NCI-H2029 treated with DMSO at 0.1 percent for 48 hours (cell line): ENCODE data around the gene FCAMR.

Experiments
- DNase-seq: peaks from one replicate; lab custom pipeline; 2025; lab: John Stamatoyannopoulos, UW

The FCAMR gene

DNA sequence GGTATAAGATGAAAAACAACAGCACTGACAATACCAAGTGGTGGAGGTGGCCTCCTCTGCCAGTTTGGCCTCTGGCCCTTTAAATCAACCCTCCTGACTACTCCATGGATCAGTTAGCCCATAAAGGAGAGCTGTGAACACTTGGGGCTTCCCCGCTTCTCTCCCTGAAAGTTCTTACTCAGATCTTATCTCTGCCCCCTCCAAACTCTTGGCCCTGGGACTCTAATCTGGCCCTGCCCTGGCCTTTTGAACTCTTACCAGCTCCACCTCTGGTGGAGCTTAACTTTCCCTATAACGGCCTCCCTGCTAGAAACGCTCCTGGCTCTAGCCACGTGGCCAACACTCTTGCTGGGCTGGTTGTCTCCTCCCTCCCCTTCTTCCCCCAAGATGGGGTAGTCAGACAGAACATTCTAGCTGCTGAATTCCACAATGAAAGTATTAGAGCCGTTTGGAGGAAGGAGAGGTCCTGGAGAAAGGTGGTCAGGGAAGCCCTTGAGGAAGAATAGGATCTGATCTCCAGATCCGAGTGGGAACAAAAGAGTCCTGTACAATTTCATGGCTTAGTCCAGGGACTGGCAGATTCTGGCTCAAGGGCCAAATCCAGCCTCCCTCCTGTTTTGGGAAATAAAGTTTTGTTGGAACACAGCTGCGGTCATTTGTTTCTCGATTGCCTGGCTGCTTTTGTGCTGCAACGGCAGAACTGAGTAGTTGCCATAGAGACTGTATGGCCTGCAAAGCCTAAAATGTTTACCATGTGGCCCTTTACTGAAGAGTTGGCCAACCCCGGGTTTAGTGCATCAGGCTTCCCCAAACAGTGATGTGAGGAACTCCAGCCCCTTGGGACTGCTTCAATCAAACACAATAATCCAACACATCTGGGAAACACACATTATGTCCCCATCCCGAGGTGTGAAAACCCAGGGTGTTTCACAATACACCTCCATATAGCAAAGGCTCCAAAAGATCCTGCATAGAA, 14.5 kb downstream of the FCAMR start:
- DNase-seq = no peak

DNA sequence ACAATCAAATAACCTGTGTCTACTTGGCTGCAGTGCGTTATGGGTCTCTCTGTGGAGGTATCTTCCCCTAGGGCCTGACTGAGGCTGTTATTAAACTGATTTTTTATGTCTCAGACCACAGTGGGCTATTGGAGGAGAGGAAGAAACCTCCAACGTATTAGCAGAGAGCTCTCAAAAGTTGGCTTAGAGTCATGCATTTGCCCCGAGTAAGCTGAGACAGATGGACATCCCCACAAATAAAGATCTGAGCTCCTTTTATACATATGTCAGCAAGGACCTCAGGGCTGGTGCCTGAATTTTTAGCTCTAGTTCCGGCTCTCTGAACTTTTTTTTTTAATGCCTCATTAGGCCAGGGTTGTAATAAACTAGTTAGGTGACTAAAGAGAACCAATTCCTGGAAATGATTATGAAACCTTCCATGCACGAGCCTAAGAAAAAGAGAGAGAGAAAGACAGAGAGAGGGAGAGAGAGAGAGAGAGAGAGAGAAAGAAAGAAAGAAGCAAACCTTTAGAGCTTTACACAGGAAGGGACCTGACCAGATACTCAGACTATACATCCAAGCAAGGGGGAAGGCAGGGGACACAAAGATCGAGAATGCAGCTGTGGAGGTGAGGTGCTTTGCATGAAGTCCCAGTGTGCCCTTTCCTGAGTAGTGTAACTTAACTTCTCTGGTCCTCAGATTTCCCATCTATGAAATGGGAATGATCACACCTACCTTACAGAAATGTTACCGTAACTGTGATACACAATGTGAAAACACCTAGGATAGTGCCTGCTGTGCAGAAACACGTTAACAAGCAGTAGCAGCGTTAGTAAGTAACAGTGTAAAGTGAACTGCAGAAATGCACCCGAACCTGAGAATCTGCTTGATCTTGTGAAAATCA, 15.6 kb downstream of the FCAMR start:
- no peak for DNase-seq

DNA sequence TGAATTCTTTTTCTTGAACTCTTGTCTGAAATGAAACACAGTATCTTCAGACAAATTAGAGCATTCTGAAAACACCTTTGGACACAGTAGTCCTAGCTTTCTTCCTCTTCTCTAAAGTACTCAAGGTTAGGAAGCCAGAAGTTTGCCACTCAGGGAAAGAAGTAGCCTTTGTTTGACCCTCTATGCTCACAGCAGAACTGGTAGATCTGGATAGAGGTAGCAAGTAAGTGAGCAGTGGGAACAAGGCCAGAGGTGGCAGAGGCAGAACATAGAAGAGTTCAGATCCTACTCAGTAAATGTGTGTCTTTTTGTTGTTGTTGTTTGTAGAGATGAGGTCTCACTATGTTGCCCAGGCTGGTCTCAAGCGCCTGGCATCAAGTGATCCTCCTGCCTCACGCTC, 16.6 kb downstream of the FCAMR start:
- no peak for DNase-seq

DNA sequence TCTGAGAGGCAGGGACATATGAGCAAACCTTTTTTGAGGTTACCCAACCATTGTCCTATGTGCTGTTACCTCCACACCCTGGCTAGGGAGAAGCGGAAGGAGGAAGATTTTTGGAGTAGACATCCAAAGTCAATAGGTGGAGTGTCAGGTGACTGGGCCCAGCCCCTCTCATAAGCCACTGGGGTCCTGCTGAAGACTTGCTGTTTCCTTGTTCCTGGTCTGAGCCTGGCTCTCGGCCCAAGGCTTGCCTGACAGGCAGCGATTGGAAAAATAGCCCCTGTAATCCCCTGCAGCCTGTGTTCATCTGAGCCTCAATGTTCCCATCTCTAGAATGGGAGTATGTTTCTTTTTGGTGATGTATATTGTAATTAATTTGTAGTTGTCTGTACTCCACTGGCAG, 17.1 kb downstream of the FCAMR start:
- DNase-seq = peak; percentile 18

DNA sequence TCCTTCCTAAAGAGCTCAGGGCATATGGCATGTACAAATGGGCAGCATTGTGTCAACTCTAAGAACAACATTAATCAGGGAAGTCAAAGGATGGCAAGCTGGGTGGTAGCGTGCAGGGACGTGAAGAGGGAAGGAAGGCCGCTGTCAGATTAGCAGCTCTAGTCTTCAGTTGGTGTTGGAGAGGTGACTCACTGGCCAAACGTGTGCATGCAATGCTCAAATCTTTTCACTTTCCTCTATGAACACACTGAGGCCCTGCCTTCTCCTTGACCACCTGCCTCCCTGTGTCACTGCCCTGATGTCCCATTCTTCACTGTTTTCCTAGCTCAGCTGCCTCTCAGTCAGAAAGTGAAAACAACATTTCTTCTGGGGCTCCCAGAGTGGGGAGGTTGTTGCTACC, 18.1 kb downstream of the FCAMR start:
- DNase-seq = no peak

DNA sequence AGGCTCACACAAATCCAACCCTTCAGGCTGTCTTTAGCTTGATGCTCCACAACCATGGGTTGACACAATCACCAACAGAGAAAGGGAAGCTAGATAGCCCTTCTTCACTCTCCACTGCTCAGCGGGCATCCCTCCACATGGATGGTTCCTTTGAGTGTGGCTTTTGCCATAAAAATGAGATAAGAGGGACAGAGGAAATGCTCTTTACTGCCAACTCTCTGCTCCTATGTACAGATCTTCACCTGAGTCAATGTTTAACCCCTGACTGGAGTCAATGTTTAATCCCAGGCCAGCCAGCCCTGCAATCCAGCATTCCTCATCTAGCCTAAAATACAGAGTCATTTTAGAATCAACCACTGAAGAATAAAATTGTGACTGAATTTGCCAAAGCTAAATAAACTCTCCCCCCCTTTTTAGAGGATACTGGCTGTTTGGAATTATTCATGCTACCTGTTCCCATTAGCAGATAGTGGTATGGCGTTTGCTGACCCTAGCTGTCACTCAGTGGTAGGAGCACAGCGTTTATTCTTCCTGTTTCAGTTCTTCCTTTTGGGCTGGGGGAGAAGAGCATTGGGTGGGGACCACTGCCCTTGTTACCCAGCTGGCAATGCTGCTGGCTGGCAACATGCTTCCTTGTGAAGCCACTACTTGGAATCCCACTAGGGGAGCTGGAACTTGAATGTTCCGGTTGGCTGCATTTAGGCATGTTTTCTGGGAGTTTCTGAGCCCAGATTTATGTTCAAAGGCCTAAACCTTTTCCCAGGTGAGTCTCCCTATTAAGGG, 18.8 kb downstream of the FCAMR start:
- DNase-seq = peak; percentile 8

DNA sequence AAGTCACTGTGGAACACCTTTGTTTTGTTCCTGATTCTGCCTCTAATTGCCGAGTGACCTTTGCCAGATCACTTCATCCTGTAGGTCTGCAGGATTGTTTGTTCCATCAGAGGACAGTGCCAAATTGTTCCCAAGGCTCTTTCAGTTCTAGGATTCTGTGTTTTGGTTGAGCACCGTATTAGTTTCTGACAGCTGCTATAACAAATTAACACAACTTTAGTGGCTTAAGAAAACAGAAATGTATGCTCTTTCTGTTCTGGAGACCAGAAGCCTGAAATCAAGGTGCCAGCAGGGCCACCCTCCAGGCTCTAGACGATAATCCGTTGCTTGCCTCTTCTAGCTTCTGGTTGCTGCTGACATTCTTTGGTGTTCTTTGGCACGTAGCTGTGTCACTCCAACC, 20.6 kb downstream of the FCAMR start:
- DNase-seq = no peak

DNA sequence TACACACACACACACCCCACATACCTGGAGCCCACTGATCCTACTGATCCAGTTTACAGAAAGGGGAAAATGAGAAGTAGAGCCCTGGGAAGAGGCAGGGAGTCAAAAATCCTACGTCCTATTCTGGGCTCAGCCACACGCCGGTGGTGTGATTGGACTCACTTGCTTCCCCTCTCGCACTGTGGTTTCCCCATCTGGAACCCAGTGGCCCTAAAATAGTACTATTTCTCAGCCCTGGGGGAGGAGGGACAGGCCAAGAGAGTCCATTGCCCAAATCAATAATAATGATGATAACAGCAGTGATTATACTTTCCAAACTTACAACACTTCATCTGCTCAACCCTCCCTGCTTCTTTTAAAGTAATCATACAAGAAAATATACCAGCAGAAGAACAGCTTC, 21.1 kb downstream of the FCAMR start:
- no peak for DNase-seq

DNA sequence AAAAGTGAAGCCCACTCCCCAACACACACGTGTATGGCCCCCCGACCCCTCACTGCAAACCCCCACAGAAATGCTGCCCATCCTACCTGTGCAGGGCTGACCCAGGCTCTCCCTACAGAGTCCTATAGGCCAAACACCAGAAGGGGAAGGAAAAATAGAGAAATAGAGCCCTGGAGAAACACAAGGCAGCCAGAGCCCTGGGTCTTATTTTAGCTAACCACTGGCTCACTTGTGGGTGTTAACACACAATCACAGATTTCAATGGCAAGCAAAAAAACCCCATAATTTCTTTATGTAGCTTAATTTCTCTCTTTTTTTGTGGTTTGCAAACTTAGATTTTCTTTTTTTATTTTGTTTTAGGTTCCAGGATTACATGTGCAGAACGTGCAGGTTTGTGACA, 23.0 kb downstream of the FCAMR start:
- DNase-seq = no peak

DNA sequence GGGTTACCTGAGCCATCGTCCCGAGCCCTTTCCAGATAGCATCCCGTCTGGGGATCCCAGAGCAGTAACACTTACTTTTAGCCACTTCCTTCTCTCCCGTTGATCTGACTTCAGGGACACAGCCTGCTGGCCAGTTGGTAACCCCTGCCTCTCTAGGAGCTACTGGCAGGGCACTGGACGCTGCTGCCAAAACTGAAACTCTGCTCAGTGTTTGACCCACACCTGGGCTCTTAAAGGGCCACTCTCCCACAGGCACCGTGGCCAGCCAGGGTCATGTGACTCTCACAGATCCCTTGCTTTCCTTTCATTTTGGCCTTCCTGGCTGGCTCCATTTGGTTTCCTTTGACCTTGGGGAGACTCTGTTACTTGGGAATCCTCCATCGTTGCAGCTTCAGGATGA, 24.0 kb downstream of the FCAMR start, which contains the start of gene PIGR:
Gene PIGR, minus strand, starts transcription at position 206 of the 400 bp plus-strand sequence. CDS start 5,935 bp downstream, outside the sequence.
- DNase-seq = no peak

DNA sequence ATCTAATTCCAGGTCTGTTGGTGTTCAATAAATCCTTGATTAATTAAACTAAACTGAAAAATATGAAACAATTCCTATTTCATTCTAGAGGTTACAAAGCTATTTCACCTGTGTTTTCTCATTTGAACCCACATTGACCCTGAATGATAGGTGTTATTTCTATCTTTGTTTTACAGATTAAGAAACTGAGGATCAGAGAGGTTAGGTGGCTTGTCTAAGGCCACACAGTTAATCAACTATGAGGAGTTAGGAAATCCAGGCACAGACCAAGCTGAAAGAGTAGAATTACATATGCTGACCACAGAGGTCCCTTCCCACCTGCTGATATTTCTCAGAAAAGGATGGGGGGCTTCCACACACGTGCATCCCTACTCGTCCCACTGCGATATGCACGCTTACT, 24.5 kb downstream of the FCAMR start:
- DNase-seq = no peak

DNA sequence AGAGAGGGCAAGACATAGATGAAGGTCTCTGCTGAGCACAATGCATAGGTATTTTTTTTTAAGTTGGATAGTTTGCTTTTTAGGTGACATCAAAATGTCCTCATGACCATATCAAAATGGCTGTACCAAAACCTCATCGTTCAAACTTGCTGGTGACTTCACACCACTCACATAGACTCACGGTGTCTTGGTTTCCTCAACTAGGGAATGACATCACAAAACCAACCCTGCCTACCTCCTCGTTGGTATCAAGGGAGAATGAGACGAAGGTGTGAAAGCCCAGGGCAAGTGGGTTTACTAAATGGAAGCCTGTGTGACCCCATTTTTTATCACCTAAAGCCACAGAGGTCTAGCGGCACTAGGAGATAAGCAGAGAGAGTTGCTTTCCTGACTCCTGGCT, 25.6 kb downstream of the FCAMR start:
- no peak for DNase-seq

DNA sequence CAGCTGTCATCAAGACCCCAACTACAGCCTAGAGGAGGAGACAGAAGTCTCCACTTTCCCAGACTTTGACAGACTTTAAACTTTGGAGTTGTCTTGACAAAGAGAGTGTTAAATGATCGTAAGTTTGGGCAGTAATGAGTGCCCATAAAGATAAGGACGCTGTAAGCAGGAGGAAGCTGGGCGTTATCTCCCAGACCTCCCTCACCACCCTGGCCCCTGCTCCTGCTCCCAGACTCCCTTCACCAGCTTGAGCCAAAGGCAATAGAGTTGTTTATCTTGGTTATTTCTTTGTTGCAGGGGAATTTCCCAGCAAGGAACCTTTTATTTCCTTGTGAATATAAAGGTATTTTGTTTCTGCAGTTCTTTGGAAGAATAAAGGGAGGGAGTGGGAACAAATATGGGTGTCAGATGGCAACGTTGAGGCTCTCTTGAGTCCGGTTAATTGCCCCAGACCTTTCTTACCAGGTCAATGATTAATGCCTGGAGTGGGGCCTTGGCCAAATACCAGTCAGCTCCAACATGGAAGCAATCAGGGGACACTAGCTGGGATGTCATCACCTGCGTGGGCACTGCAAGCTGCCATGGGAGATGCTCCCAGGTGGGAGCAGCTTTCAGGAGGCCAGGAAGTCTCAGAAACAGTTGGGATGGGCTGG, 28.4 kb downstream of the FCAMR start:
- DNase-seq = no peak

DNA sequence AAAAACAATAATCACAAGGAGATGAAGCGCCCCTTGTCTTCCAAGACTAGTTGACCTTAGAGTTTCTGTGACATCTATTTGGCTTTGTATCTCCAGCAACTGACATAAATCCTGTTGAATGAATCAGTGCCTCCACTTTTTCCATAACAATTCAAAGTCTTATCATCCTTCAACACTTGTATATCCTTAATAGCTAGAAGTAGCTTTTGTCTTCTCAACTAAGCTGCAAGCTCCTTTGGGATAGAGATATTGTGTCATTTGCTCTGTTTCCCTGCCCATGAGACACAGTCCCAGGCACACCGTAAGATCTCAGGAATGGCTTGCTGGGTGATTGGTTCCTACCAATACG, 29.7 kb downstream of the FCAMR start:
- DNase-seq = no peak

DNA sequence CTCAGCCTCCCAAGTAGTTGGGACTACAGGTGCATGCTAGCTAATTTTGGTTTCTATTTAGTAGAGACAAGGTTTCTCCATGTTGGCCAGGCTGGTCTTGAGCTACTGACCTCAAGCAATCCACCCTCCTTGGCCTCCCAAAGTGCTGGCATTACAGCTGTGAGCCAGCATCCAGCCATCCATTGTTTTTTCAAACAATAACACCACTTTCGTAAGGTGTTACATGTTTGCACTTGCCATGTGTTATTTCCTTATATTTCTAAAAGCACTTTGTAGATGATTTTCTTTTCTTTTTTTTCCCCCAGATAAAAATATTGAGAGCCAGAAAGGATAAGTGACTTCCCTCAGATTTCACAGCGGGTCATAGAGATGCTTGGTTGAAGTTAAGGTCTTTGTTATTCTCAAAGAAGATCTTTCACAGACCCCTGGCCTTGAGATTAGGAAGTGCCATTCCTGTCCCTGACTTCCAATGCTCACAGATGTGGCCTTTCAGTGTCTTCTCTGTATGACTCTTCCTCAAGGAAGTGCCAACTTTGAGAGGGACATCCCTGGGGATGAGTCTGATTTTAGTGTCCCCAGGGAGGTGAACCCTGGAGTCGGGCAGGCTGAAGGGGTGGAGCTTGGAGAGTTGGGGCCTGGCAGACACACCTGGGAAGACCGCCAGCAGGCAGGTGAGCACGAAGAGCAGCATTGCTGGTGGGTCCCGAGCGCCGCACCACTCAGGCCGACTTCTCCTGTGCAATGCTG, 30.2 kb downstream of the FCAMR start:
- DNase-seq = no peak

DNA sequence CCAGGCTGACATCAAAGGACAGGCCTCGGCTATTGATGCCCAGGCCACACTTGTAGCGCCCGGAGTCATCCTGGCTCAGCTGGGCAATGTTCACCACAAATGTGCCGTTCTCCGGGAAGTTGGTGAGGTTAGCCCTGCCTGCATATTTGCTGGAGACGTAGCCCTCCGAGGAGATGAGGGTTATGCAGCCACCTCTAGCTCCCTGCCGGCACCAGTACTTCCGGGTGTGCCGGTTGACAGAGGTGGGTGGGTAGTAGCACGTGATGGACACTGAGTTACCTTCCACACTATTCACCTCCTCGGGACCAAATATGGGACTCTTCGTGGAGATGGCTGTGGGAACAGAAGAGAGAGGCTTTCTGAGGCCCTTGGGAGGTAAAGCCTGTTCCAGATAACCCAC, 31.1 kb downstream of the FCAMR start:
- no peak for DNase-seq

DNA sequence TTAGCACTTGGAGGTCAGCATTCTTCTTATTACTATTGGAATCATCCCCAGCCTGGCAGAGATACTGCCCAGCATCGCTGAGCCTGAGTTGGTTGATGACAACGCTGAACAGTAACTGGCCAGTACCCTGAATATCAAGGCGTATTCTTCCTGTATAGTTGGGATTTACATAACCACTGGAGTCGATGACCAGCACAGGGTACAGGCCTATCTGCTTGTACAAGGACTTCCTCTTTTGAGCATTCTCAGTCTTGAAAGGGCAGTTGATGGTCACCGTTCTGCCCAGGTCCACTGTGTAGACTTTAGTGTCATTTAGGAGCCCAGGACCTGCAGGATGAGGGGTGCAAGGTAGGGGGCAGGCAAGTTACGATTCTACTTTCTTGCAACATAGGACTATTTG, 32.8 kb downstream of the FCAMR start:
- DNase-seq = no peak

DNA sequence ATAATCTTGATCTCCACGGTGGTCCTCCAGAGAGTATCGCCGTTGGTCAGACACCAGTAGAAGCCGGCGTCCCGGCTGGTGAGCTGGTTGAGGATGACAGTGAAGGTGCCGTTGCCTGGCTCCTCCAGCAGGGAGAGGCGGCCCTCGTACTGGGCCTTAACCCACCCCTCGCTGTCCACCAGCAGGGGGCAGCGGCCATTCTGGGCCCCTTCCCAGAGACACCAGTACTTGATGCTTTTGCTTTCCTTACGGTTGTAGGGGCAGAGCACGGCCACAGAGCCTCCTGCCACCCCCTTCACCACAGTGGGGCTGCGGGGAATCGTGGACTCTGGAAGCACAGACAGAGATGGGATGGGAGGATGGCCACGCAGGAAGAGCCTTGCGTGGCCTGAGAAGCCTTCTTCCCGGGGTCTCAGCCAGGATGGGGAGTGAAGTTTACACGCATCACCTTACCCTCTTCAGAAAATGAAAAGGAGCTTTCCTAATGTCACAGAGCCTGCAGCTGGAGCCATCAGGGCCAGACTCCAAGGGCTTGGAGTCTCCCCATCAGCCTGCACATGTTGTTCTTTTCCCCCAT, 34.7 kb downstream of the FCAMR start:
- DNase-seq = no peak

DNA sequence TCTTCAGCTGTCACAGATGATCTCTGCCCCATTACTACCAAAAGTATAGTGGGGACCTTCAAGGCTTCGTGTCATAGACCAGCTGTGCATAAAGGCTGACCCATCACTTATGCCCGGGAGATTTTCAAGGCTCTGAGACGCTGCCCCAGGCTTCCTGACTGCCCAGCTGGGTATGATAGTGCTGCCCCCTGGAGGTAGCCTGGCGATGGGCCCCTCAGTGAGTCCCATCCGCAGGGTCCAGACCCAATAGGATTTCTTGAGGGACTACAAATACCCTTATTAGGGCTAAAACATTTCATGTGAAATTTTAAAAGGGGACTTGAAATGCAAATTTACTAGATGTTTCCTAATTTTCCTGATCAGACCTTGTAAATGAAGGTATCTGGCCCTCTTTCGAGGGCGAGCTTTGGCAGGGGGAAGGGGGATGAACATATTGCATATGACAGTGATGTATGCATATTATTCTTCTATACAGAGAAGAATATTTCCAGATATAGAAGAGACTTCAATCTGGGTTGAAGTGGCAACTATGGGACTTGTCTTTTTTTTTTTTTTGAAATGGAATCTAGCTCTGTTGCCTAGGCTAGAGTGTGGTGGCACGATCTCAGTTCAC, 36.8 kb downstream of the FCAMR start:
- DNase-seq = no peak

DNA sequence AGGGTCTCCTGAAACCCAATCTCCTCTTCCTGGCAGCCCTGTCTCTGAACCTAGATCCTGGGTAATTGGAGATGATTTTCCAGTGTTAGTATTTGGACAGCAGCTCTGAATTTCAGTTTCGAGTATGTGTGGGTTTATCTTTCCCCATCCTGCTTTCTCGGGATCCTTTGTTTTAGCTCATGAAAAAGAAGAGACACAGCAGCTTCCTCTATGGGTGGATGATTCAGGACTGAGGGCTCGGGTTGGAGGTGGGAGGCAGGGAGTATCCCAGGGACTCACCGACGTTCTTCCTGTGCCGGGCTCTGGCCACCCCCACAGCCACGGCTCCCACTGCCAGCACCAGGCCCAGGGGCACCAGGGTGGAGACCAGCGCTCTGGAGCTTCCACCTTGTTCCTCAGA, 38.1 kb downstream of the FCAMR start:
- no peak for DNase-seq
